NCI-H82 (cell line): ENCODE measurements around the gene ACSL4.
"Not testable (repeated sequence)": the region's sequence is repeated elsewhere in the genome, so short reads cannot be mapped to it uniquely, and the experiment has no call there.

Experiments used
- DNase-seq: peaks from one replicate; lab custom pipeline; 2025; lab: John Stamatoyannopoulos, UW

Gene ACSL4

DNA sequence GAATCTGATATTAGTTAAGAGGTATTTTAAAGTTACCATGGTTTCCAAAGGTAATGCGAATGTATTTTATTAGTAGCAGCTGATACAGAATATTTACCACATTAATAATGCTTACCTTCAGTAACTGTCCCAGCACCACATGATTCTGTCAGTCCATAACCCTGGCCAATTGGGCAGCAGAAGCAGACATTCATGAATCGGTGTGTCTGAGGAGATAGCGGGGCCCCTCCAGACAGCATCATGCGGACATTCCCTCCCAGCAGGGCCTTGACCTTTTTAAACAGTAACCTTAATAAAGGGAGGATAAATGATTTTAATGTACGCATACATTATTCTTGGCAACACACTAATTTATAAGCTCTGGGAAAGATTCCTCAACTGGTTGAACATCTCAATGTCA, 65.1 kb downstream of the ACSL4 start:
- no peak for DNase-seq

DNA sequence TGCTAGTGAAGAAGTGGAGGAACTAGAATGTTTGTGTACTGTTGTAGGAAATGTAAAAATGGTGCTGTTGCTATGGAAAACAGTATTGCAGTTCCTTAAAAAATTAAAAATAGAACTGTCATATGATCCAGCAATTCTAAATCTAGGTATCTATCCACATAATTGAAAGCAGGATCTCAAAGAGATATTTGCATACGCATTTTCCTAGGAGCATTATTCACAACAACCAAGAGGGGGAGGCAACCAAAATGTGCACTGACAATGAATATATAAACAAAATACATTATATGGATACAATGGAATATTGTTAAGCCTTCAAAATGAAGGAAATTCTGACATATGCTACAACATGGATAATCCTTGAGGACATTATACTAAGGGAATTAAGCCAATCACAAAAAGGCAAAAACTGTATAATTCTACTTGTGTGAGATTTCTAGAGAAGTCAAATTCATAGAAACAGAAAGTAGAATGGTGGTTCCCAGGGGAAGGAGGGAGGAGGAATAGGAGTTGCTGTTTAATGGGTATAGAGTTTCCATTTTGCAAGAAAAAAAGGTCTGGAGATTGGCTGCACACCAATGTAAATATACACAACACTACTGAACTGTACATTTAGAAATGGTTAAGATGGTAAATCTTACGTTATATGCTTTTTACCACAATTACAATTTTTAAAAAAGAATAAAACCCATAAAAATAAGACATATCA, 72.5 kb downstream of the ACSL4 start:
- DNase-seq: no peak

DNA sequence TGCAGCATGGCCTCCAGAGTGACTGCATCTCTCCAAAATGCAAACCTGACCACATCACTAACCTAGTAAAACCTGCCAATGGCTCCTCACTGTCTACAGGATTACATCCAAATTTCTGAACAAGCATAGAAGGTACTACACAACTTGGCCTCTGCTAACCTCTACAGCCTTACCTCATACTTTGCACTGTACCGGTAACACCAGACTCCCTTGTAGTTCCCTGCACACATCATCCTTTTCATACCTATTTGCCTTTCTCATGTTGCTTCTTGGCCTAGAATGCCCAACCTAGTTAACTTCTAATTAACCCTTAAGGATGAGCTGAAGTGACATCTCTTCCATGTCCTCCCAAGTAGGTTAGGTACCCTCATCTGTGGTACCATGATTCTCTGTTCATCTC, 74.7 kb downstream of the ACSL4 start:
- DNase-seq: no peak

DNA sequence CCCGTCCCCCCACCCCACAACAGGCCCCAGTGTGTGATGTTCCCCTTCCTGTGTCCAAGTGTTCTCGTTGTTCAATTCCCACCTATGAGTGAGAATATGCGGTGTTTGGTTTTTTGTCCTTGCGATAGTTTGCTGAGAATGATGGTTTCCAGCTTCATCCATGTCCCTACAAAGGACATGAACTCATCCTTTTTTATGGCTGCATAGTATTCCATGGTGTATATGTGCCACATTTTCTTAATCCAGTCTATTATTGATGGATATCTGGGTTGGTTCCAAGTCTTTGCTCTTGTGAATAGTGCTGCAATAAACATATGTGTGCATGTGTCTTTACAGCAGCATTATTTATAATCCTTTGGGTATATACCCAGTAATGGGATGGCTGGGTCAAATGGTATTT, 75.7 kb downstream of the ACSL4 start:
- not testable (repeated sequence) for DNase-seq

DNA sequence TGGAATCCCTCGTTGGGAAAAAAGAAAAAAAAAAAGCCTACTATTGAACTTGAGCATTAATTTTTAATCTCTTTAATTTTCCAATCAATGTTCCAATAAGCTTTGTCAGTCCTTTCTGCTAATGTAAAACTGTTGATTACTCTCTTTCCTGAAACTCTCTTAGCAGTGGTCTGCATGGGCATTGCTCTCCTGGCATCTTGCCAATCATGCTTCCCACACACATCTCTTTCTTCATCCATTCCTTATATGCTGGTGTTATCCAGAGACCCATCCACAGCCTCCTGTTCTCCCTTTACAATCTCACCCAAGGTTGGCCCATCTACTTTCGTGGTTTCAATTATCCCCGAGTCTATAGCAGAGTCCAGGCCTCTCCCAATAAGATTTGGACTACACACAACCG, 76.3 kb downstream of the ACSL4 start:
- no peak for DNase-seq

DNA sequence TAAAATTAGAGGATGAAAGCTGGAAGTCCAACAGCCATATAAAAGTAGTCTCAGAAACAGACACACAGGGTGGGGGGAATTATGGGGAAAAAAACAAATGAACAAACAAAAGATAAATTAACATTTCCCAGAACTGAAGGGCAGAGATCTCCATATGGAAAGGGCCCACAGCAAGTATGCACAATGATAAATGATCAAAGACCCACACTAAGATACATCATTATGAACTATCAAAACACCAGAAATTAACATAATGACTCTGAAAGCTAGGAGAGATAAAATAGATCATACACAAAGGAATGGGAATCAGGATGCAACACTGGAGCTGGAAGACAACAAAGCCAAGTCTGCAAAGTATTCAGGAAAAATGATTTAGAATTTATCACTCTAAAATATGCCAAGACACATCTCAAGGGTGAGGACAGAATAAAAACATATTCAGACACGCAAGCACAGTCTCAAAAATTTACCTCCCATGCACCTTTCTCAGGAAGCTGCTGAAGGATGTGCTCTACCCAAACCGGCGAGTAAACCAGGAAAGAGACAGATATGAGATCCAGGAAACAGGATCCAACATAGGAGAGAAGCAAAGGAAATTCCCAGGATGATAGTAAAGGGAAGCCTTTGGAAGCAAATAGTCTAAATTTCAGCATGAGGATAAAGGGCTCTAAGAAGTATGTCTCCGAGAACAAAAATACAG, 77.4 kb downstream of the ACSL4 start:
- DNase-seq: no peak

DNA sequence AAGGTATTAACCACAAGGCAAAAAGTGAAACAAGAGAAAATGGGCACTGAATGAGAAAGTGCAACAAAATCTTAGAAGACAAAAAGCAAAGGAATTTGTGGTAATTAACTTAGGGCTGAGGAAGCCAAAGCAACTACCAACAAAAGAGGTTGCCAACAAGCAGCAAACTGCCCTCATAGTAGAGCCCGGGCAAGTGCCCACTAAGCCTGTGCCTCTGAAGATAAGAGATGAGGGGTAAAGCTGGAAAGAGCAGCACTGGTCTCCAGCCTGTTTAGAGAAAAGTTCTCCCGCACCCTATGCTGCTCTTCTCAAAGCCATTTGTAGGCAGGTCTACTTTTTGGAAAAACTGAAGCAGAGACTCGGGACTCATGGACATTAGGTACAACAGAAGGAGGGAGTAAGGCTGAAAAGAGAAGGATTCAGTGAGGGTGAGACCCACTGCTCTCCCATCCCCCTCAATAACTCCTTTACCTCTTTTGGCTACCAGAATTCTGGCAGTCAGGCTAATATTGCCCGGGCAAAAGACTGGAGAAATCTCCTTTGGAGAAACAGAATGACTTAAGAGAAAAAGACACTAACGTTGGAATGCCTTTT, 78.4 kb downstream of the ACSL4 start:
- no peak for DNase-seq

DNA sequence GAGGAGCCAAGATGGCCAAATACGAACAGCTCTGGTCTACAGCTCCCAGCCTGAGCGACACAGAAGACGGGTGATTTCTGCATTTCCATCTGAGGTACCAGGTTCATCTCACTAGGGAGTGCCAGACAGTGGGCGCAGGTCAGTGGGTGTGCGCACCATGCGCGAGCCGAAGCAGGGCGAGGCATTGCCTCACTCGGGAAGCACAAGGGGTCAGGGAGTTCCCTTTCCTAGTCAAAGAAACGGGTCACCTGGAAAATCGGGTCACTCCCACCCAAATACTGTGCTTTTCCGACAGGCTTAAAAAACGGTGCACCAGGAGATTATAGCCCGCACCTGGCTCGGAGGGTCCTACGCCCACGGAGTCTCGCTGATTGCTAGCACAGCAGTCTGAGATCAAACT, 88.4 kb downstream of the ACSL4 start:
- not testable (repeated sequence) for DNase-seq

DNA sequence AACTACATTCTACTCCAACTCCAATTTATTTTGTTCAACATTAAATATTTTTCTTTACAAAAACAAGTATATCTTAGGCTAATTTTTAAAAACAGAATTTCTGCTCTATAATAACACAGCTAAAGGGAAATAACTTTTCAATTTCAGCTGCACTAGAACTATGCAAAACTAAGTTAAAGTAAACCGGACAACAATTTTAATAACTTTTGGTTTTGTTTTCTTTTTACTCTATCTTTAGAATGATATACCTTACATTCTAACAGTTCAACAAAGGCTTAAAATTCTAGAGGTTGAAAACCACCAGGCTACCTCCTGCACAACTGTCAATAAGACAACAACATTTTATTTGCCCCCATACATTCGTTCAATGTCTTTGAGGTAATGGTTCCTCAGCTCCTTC, 89.4 kb downstream of the ACSL4 start:
- DNase-seq: no peak

DNA sequence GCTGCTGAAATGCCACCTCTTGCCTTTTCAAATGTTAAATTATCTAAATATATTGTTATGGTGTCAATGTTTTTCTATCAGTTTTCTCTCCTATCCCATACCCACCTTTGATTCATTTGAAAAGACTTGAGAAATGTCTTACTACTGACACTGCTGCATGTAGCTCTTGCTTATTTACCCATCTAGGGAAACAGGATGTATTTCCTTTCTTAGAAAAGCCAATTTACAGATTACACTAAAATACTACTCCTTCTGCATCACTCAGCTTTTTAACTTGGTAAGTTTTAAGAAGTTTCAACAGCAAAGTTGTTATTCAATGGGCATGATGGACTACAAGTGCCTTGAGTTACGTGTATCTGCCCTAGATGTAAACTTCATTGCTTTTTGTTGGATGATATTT, 94.9 kb downstream of the ACSL4 start:
- DNase-seq: no peak

DNA sequence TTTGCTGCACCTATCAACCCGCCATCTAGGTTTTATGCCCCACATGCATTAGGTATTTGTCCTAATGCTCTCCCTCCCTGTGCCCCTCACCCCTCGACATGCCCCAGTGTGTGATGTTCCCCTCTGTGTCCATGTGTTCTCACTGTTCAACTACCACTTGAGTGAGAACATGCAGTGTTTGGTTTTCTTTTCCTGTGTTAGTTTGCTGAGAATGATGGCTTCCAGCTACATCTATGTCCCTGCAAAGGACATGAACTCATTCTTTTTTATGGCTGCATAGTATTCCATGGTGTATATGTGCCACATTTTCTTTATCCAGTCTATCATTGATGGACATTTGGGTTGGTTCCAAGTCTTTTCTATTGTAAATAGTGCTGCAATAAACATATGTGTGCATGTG, 95.6 kb downstream of the ACSL4 start:
- not testable (repeated sequence) for DNase-seq

DNA sequence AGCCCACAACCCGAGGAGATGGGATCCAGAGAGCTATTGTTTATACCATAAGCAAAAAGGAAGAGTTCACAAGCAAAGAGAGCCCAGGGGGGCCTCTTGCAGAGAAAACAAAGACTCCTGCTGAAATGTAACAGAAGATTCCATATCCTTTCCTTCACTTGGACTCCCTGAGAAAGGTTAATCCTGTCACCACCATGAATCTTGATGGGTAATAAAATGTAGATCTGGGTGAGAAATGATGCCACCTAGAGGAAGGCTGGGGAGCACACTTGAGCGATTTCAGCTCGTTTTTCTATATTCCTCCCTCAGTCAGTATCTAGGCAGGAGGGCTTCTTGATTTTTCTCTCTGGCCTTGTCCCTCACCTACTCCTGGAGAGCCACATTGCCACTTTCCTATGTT, 97.9 kb downstream of the ACSL4 start:
- peak; percentile 64 for DNase-seq

DNA sequence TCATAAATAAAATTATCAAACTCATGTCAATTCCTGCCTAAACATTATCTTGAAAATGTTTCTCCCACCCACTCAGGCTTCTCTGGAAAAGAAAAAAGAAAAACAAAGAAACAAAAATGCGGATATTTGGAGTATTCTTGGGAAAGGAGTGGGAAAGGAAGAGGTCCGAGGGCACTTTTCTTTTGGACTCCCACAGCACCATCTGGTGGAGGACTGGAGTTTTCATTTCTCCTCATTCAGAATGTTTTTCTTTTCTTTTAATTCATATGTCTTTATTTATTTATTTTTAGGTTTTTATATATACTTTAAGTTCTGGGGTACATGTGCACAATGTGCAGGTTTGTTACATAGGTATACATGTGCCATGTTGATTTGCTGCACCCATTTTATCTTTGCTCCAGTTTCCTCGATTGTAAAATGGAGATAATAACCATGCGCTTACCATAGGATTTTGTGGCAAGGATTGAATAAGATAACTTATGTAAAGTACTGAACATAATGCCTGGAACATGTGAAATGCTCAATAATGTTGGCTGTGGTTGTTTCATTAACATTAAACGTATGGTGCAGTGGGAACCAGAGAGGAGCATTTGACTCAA, 100.1 kb downstream of the ACSL4 start:
- peak; percentile 58 for DNase-seq

DNA sequence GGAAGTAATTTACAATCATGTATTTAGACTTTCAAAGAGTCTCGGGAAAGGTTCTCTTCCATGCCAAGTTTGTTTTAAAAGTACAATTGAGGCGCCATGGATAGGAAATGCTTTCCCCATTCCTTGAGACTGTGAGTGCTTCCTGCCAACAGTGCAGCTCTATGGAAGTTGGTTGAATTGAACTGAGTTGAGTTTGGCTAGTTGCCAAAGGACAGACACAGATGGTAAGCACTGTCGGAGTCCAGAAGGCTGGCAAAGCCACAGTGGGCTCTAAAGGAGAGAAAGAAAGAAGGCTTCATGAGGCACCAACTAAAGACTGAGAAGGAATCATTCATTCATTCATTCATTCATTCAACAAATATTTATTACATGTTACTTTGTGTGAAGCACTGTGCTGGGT, 103.7 kb downstream of the ACSL4 start:
- peak; percentile 74 for DNase-seq

DNA sequence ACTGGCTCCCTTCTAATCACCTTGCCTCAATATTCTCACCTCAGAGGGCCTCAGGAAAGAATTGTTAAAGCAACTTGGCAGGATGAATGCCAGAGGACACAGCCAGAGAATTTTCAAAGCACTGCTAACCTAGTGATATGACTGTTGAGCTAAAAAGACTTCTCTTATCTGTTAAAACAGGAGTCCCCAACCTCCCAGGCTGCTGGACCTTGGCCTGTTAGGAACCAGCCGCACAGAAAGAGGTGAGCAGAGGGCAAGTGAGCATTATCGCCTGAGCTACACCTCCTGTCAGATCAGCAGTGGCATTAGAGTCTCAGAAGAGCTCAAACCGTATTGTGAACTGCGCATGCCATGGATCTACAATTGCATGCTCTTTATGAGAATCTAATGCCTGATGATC, 106.4 kb downstream of the ACSL4 start:
- no peak for DNase-seq

DNA sequence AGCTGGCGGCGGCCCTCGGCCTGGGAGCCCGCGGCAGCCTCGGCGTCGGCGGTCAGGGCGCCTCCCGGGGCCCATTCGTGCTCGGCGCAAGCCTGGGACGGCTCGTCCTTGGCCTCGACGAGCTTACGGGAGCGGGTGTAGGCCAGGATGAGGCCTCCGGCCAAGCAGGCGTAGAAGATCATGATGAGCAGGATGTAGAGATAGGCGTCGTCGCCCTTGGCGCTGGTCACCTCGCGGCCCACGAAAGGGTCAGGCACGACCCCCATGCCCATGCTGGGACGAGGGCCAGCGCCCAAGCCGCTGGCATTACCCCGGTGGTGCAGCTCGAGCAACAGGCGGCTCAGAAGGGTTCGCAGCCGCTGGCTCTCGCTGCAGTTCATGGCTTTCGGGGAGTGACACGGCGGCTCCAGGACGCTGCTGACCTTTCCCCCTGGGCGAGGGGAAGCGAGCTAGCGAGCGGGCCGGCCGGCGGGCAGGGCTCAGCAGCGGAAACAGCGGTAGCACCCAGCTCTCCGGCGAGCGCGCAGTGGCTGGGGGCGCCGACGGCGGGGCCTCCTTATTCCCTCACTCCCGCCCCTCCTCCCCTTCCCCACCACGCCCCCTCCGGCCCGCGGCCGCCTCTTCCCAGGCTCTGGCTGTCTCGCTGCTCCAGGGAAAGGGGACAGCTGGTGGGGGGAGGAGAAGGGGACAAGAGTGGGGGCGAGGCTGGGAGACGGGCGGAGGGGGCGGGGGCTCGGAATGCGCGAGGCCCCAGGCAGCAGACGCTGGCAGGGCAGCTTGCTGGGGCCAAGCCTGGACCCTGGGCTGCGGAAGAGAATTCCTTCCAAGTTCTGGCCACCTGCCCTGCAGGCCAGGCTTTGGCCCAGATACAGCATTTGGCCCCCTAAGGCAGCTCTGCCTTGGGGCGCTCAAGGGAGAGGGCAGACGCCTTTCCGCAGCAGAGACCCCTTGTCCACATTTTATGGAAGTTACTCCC, 108.1 kb downstream of the ACSL4 start, which contains the start of gene KCNE5:
Gene KCNE5, minus strand, starts transcription at position 532 of the 976 bp plus-strand sequence. Its CDS starts 152 bp downstream, at position 380.
- DNase-seq: peak; percentile 70

DNA sequence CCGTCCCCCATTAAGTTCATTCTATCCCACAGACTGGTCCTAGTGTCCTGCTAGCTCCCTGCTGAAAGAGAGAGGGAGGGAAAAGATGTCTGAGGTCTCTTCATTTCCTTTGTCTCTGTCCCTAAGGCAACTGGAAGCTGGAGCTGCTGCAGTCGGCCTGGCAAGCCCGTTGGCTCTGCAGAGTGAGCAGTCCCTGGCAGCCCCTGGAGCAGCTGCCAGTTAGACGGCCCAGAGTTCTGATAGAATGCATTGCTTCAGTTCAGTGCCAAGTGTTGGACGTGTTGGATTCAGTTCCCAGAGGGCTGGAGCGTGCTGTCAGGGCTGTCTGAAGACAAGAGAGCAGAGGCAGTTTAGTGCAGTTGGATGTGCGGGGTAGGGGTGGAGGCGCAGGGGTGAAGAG, 109.1 kb downstream of the ACSL4 start:
- no peak for DNase-seq

DNA sequence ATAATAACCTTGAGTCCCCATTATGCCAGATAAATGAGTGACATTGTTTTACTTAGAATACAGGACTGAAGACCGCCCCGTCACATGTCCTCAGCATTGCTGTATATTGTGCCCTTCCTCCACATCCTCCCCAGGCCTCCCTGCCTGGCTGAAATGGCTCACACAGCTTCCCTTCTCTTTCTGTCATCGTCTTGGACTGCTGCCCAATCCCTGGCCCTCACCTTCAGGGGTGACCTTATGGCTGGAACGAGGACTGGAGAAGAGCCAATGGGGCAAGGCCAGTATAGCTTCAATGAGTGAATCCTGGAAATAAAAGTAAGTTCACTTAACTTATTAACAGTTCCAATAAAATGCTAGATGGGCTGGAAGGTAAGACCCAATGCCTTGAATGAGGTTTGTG, 110.8 kb downstream of the ACSL4 start:
- DNase-seq: no peak

DNA sequence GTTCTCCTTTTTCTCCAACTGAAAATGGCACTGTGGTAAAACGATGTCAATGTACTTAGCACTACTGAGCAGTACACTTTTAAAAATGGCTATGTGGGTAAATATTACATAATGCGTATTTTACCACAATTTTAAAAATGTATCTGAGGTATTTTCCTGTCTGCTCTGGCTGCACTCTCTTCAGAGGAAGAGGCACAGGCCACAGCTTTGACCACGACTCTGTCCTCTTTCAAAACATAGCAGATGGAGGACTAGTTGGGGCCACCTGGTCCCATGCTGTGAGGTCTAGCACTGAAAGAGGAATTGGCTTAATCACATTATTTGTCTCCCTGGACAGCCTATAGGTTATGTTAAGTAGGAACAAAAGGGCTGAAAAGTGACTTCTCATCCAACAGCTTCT, 113.3 kb downstream of the ACSL4 start:
- peak; percentile 76 for DNase-seq

DNA sequence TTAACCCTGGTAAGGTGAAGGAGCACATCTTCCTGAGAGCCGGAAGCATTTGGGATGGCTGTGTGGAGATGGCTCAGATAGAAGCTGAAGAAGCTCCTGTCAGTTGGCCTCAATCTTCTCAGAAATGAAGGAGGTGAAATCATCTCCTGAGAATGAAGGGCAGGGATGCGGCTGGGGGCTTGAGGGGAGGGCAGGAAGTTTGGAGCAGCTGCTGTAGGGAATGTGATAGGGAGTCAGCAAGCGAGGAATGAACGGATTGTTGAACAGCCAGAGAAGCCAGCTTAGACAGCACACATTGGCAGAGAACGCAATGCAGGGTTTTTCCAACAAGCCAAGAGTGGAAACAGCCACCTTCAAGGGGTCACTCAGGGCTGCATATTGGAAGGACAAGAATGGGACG, 118.1 kb downstream of the ACSL4 start:
- no peak for DNase-seq

DNA sequence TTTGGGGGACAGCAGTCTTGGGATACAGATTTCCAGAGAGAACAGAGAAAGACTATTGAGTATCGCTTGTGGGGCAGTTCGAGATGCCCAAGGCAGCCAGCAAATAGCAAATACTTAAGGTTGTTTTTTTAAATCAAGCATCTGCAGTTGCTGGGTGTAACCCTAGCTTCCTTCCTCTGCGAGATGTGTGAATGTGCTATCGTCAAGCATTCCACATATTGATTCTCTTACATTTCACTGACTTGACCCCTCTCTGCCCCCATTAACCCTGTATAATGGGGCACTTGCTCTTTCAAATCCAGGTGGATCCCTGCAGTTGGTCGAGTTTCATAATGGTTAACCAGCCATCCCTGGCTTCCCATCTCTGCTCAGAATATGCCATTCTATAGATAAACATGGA, 131.6 kb downstream of the ACSL4 start:
- no peak for DNase-seq

DNA sequence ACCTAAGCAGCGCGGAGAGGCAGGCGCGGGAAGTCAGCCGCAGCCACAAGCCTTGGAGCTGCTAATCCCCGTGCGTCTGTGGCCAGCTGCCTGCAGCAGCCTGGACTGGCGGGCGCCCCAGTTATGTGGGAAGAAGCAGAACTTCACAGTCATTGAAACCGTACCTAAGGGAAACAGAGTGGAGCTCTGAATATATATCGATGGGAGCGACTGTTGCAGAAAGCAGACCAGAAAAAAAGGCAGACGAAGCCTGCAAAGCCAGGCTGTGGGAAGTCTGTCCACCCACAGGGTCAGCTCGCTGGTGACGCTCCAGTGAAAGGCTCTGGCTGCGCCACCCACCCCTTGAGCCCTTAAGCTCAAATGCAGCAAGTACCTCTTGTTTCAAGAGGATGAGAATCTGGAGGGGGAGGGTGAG, 132.8 kb downstream of the ACSL4 start:
- DNase-seq: peak; percentile 77
